Fibroblast of lung (primary cell): ENCODE measurements around the gene MYO1E.

Experiments
- EZH2 ChIP-seq: IDR thresholded peaks from 2 replicates; pipeline ENCODE4 v1.5.1; 2012; ENCODE audit warnings: low read length, control low read depth, mild to moderate bottlenecking; ENCODE audit errors: missing control alignments
- TF ChIP-seq, protein P1 (sequence below), 2 donors: IDR thresholded peaks in 1 of 2; conservative IDR thresholded peaks in 1 of 2; 1 replicate in 1 of 2; 2 replicates in 1 of 2; pipeline ENCODE4 v1.5.1; 2011 to 2012; ENCODE audit warnings: low read length in 2 of 2, control low read depth in 1 of 2, inconsistent platforms in 1 of 2, low read depth in 1 of 2, mild to moderate bottlenecking in 1 of 2

DNA sequence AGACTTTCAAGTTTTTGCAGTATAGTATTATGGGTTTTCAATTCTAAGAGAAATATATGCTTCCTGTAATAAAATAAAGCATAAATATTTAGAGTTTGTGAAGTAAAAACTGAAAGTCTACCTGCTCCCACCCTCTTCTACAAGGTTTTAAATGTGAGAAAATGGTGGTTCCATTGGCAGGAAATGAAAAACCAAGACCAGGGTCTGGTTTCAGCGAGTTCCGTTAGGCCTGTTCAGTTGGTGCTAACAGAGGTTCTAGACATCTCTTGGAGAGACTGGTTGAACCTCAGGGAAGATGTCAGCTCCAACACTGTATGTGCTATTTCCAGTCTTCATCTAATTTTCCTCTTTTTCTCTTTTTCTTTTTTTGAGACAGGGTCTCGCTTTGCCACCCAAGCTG lies 11.8 kb upstream of the MYO1E start:
- TF ChIP-seq, protein P1, sequence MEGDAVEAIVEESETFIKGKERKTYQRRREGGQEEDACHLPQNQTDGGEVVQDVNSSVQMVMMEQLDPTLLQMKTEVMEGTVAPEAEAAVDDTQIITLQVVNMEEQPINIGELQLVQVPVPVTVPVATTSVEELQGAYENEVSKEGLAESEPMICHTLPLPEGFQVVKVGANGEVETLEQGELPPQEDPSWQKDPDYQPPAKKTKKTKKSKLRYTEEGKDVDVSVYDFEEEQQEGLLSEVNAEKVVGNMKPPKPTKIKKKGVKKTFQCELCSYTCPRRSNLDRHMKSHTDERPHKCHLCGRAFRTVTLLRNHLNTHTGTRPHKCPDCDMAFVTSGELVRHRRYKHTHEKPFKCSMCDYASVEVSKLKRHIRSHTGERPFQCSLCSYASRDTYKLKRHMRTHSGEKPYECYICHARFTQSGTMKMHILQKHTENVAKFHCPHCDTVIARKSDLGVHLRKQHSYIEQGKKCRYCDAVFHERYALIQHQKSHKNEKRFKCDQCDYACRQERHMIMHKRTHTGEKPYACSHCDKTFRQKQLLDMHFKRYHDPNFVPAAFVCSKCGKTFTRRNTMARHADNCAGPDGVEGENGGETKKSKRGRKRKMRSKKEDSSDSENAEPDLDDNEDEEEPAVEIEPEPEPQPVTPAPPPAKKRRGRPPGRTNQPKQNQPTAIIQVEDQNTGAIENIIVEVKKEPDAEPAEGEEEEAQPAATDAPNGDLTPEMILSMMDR (conservative IDR thresholded peaks at IDR 0.05 in 1 of 2, IDR thresholded peaks at IDR 0.05 in 1 of 2; ENCODE audit: low read depth in 1 of 2, low read length in 2 of 2): no peak
- TF ChIP-seq EZH2: no peak
